Ishikawa (cell line): Measurements from ENCODE around the gene SENP1.

Experiments used
- EGR1 ChIP-seq: IDR thresholded peaks from 2 replicates; pipeline ENCODE4 v1.6.1; 2012
- EP300 ChIP-seq: IDR thresholded peaks from 2 replicates; pipeline ENCODE4 v1.6.1; 2012; ENCODE audit warnings: borderline replicate concordance
- FOXM1 ChIP-seq: IDR thresholded peaks from 2 replicates; pipeline ENCODE4 v1.6.1; 2012; ENCODE audit warnings: low read depth, borderline replicate concordance
- MAX ChIP-seq: IDR thresholded peaks from 2 replicates; pipeline ENCODE4 v1.6.1; 2012
- RAD21 ChIP-seq: IDR thresholded peaks from 2 replicates; pipeline ENCODE4 v1.6.1; 2012; ENCODE audit warnings: low read depth
- REST ChIP-seq: IDR thresholded peaks from 2 replicates; pipeline ENCODE4 v1.6.1; 2012; ENCODE audit warnings: low read depth, mild to moderate bottlenecking
- TAF1 ChIP-seq: IDR thresholded peaks from 2 replicates; pipeline ENCODE4 v1.6.1; 2012; ENCODE audit warnings: low read depth, mild to moderate bottlenecking
- TCF12 ChIP-seq: IDR thresholded peaks from 2 replicates; pipeline ENCODE4 v1.6.1; 2012; ENCODE audit warnings: low read depth

GRCh38 chr12:48028541-48029431 lies 77.1 kb downstream of the SENP1 start:
- TF ChIP-seq RAD21 = no peak
- TF ChIP-seq EP300 = no peak
- TF ChIP-seq EGR1 = no peak
- TF ChIP-seq FOXM1 = no peak
- no peak for TF ChIP-seq MAX
- no peak for TF ChIP-seq TCF12
- TF ChIP-seq REST = no peak
- TF ChIP-seq TAF1 = no peak
